Myocyte (in vitro differentiated cells): ENCODE data around the gene DISC1. TPM values are rescaled to one million over a fixed set of nuclear protein-coding genes. Genes with fewer than 3 reads are reported as not detected.

Source experiments
- DNase-seq: peaks from one replicate; pipeline ENCODE4 v3.0.0-alpha.2; 2012; ENCODE audit warnings: low read depth
- total RNA-seq: library from RNA; depleted of rRNA; stranded (reverse); fragments of >200 nt; gene quantifications from 2 replicates; pipeline ENCODE4 v1.2.3, GENCODE V29; 2014

Gene DISC1
- total RNA-seq, 1 donor from 2014 or later, result 3.6 TPM

GRCh38 chr1:231694465-231695077 is 68.0 kb downstream of the DISC1 start:
- DNase-seq, result no peak

GRCh38 chr1:231695439-231696255 is 69.1 kb downstream of the DISC1 start:
- DNase-seq, result peak; percentile 54

GRCh38 chr1:231699784-231700183 is 73.2 kb downstream of the DISC1 start:
- peak; percentile 59 for DNase-seq

- no peak for DNase-seq
These were observed 74.7 kb downstream of the DISC1 start for GRCh38 chr1:231701306-231701705.

- no peak for DNase-seq
These were observed 75.7 kb downstream of the DISC1 start for GRCh38 chr1:231702331-231702730.

- no peak for DNase-seq
These were observed 76.2 kb downstream of the DISC1 start for GRCh38 chr1:231702804-231703203.

GRCh38 chr1:231705806-231706760 is 79.5 kb downstream of the DISC1 start:
- peak; percentile 45 for DNase-seq

GRCh38 chr1:231706934-231707333 is 80.3 kb downstream of the DISC1 start:
- no peak for DNase-seq

GRCh38 chr1:231707407-231707806 is 80.8 kb downstream of the DISC1 start:
- no peak for DNase-seq

GRCh38 chr1:231708394-231708793 is 81.8 kb downstream of the DISC1 start:
- DNase-seq, result no peak

GRCh38 chr1:231714440-231714839 is 87.8 kb downstream of the DISC1 start:
- DNase-seq, result no peak

- no peak for DNase-seq
These were observed 89.5 kb downstream of the DISC1 start for GRCh38 chr1:231715816-231716722.

GRCh38 chr1:231716879-231717278 is 90.3 kb downstream of the DISC1 start:
- DNase-seq, result no peak

- no peak for DNase-seq
These were observed 93.0 kb downstream of the DISC1 start for GRCh38 chr1:231719485-231720183.

GRCh38 chr1:231720652-231721325 is 94.2 kb downstream of the DISC1 start:
- DNase-seq, result no peak

GRCh38 chr1:231721436-231721835 is 94.8 kb downstream of the DISC1 start:
- no peak for DNase-seq

- no peak for DNase-seq
These were observed 95.8 kb downstream of the DISC1 start for GRCh38 chr1:231722356-231722755.

GRCh38 chr1:231723146-231723545 is 96.6 kb downstream of the DISC1 start:
- no peak for DNase-seq

- no peak for DNase-seq
These were observed 97.5 kb downstream of the DISC1 start for GRCh38 chr1:231724041-231724440.
